ENCODE data around the gene FNBP1L.

FNBP1L gene

GRCh38 chr1:93443454-93443853 is 4.5 kb upstream of the FNBP1L start:
- TF ChIP-seq, protein P1, sequence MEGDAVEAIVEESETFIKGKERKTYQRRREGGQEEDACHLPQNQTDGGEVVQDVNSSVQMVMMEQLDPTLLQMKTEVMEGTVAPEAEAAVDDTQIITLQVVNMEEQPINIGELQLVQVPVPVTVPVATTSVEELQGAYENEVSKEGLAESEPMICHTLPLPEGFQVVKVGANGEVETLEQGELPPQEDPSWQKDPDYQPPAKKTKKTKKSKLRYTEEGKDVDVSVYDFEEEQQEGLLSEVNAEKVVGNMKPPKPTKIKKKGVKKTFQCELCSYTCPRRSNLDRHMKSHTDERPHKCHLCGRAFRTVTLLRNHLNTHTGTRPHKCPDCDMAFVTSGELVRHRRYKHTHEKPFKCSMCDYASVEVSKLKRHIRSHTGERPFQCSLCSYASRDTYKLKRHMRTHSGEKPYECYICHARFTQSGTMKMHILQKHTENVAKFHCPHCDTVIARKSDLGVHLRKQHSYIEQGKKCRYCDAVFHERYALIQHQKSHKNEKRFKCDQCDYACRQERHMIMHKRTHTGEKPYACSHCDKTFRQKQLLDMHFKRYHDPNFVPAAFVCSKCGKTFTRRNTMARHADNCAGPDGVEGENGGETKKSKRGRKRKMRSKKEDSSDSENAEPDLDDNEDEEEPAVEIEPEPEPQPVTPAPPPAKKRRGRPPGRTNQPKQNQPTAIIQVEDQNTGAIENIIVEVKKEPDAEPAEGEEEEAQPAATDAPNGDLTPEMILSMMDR (IDR thresholded peaks at IDR 0.05): no peak

DNA sequence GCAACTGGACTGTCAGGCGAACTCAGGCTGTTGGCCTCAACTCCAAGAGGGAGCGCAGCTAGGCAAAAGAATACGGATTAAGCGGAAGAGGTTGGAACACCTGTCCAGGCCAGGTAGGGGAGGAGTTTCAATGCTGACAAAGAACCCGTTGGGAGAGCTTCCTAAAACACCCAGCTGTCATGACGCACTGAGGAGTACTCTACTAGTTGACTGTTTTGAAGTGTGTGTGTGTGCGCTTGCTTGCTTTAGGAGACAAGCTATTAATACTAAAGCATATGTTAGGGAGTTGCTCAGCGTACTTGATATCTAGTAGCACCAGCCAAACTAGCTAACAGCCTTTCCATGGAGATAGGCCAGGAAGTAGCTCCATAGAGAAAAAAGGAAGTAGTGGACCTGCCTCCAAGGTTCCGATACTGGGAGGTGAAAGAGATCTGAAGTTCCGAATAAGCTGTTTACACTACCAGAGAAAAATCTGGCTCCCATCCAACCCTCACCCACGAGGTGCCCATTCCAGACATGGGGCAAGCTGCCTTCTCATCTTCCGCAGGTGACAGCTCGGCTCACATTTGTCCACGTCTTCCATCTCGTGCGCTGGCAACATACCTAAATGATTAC is 974 bp upstream of the FNBP1L start:
- TF ChIP-seq, protein P1 (IDR thresholded peaks at IDR 0.05): no peak

DNA sequence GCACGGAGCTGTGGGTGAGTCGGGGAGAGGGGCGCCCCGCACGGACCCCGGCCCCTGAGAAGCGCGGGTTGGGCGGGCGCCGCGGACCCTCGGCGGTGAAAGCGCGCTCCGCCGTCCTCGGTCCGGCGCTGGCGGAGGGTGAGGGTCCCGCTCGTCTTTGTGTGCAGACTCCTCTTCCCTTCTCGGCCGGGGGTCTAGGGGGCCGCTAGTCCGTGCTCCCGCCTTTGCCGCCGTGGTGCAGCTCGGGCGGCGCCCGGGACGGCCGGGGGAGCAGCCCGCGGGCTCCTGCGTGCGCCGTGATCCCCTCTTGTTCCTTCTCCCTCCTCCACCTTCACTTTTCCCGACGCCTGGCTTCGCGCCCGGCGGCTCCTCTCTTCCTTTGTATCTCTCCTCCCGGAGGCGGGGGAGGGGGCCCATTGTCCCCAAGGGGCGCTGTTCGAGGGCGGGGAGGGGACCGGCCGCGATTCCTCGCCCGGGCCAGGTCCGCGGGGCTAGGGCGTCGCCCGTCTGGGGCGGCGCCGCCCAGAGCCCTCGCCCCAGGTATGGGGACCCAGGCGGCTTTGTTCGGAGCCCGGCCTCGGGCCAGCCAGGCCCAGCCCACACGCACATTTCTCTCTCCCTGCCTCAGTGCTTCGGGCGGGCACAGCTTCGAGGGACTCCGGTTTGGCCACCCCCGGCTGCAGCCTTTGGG is 519 bp downstream of the FNBP1L start:
- TF ChIP-seq, protein P1 (IDR thresholded peaks at IDR 0.05): no peak

GRCh38 chr1:93448983-93449804 is 1.3 kb downstream of the FNBP1L start:
- TF ChIP-seq, protein P1 (IDR thresholded peaks at IDR 0.05): peak; percentile 39; the same call in 1 of the 2 replicates

DNA sequence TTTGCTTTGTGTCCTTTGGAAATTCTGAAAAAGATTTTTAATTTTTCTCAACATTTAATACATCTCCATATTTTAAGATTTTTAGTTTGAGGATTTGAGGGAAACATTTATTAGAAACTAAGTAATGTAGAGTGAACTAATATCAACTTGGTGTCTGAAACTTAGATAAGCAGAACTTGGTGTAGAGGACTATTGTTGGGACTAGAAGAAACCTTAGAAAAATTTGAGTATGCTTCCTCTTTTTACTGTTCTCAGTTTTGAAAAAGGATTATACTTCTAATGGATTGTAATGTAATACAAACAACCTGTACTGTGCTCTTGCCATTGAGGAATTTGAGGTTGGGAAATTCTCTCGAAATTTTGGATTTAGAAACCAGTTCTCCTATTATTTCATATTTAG is 2.4 kb downstream of the FNBP1L start:
- TF ChIP-seq, protein P1 (IDR thresholded peaks at IDR 0.05): no peak

DNA sequence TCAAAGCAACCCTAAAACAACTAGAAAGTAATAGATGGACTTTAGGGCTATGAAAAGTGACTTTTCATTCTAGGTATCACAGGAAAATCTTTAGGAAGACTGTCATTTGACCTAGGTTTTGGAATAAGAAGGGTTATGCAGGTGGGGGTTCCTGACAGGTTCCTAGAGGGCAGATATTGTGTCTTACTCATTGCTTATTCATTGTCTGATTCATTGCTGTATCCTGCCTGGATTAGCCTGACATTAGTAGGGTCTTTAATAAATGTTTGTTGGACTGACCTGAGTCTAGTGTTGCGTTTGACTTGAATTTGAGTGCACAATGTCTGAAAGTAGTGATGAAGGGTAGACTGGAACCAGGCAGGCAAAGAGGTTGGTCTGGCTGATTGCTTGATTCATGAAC is 6.0 kb downstream of the FNBP1L start:
- TF ChIP-seq, protein P1 (IDR thresholded peaks at IDR 0.05): no peak

GRCh38 chr1:93459126-93459525 is 11.2 kb downstream of the FNBP1L start:
- TF ChIP-seq, protein P1 (IDR thresholded peaks at IDR 0.05): no peak
